ENCODE data around the gene KCNT1.

The KCNT1 gene

GRCh38 chr9:135795391-135795790, 93.4 kb downstream of the KCNT1 start:
- FAIRE-seq: no peak
- no peak for DNase-seq (ENCODE audit: low spot score)

- no peak for FAIRE-seq
- no peak for DNase-seq (ENCODE audit: low spot score)
These were observed 95.0 kb downstream of the KCNT1 start for GRCh38 chr9:135796784-135797485.

- no peak for DNase-seq (ENCODE audit: low spot score)
- no peak for FAIRE-seq
These were observed 95.7 kb downstream of the KCNT1 start for GRCh38 chr9:135797507-135798262.

GRCh38 chr9:135798263-135798585, 96.2 kb downstream of the KCNT1 start:
- no peak for DNase-seq (ENCODE audit: low spot score)
- no peak for FAIRE-seq

DNA sequence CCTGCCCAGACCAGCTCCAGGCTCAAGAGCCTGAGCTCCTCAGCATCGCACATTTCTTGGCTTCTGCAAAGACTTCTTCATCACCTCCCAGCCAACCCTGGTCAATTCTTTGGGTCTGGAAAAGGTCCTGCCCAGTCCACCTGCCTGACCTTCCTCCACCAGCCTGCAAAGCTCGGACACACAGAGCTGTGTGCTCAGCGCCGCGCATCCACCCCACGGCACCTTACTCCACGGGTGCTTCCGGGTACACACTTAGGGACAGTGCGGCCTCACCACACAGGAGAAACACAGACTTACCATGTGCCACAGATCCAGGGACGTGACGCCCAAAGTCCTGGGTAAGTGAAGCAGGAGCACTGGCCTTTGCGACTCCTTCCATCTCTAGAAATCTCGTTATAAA, 97.3 kb downstream of the KCNT1 start:
- no peak for FAIRE-seq
- no peak for DNase-seq (ENCODE audit: low spot score)

DNA sequence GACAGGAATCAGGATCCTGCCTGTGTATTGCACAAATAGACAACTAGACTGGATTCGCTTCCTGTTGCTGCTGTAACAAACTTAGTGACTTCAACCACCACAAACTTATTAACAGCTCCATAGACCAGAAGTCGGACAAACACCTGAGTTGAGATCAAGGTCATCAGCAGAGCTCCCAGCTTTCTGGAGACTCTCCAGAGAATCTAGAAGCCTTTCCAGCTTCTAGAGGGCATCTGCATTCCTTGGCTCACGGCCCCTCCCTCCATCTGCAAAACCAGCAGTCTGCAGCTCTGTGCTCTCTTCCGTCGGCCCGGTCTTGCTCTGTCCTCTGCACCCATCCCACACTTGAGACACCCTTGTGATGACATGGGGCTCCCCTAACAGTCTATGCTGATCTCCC, 99.1 kb downstream of the KCNT1 start:
- FAIRE-seq (no peak), DNase-seq (ENCODE audit: low spot score) (no peak)

- no peak for FAIRE-seq
- DNase-seq (ENCODE audit: low spot score): no peak
These were observed 101.0 kb downstream of the KCNT1 start for GRCh38 chr9:135802876-135803419.

- DNase-seq (ENCODE audit: low spot score): no peak
- no peak for FAIRE-seq
These were observed 101.5 kb downstream of the KCNT1 start for GRCh38 chr9:135803441-135803840.

GRCh38 chr9:135804581-135805421, 102.8 kb downstream of the KCNT1 start:
- FAIRE-seq (no peak), DNase-seq (ENCODE audit: low spot score) (no peak)

- no peak for FAIRE-seq
- DNase-seq (ENCODE audit: low spot score): no peak
These were observed 103.5 kb downstream of the KCNT1 start for GRCh38 chr9:135805422-135806022.

DNA sequence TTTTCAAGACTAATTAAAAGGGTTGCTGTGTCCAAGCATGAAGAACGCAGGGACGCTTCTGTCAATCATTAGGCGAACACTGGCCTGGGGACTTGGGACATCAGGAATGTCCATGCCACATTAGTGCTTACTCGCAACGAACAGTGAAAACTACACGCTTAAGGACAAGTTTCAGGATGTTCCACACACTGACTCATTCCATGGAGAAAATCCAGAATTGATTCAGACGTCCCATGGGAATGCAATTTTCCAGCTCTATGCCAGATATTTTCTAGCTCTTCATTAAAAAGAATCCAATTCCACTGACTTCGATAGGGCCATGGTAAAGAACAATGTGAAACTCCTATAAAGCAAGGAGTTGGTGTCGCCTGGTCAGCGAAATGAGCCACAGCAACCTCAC, 107.2 kb downstream of the KCNT1 start:
- FAIRE-seq: no peak

GRCh38 chr9:135810806-135811575, 109.0 kb downstream of the KCNT1 start:
- FAIRE-seq (no peak), DNase-seq (ENCODE audit: low spot score) (no peak)

More for the DNA sequence above, 107.2 kb downstream of the KCNT1 start:
- no peak for DNase-seq (ENCODE audit: low spot score)

- no peak for FAIRE-seq
- DNase-seq (ENCODE audit: low spot score): no peak
These were observed 109.8 kb downstream of the KCNT1 start for GRCh38 chr9:135811801-135812200.

DNA sequence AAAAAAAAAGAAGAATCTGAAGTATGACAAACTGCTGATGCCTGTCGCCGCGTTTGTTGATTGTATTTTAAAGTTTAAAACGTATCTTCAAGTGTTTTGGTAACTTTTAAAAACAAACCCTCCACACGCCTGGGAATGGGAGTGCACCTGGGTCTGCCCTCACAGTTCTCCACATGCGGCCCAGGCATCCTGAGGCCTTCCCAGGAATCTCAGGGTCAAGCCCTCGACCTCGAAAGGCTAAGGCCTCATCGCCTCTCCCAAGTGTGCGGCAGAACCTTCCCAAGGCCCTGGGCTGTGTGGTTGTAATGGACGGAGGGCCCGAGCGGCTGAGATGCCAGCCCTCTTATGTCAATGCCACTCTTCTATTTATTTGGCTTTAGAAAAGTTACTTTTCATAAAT, 111.0 kb downstream of the KCNT1 start:
- no peak for FAIRE-seq

DNA sequence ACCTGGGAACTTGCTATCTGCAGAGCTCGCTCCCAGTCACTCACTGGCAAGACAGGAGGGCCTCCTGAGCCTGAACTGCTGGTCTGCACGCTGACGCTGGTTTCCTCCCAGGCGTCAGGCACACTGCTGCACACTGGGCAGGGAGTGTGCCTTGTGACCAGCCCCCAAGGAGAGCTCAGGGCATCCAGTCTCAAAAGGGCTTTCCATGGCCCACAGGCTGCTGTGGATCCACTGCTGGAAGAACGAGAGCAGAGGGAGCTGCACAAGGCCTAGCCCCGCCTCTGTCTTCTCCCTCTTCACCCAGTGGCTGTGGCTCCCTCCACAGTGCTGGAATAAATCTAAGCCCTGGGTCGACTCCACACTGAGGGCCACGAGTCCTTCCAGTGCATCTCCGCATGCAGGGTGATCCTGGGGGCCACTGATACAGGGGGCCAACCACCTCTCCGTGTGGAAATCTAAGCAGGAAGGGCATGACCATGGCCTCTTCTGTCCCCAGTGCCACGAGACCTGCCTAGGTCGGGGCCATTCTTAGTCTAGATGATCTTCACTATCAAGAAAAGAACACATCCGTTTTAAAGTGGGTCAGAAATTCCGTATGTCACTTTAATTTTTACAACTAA, 111.8 kb downstream of the KCNT1 start:
- DNase-seq (ENCODE audit: low spot score): no peak
- no peak for FAIRE-seq

More for the DNA sequence above, 111.0 kb downstream of the KCNT1 start:
- no peak for DNase-seq (ENCODE audit: low spot score)

DNA sequence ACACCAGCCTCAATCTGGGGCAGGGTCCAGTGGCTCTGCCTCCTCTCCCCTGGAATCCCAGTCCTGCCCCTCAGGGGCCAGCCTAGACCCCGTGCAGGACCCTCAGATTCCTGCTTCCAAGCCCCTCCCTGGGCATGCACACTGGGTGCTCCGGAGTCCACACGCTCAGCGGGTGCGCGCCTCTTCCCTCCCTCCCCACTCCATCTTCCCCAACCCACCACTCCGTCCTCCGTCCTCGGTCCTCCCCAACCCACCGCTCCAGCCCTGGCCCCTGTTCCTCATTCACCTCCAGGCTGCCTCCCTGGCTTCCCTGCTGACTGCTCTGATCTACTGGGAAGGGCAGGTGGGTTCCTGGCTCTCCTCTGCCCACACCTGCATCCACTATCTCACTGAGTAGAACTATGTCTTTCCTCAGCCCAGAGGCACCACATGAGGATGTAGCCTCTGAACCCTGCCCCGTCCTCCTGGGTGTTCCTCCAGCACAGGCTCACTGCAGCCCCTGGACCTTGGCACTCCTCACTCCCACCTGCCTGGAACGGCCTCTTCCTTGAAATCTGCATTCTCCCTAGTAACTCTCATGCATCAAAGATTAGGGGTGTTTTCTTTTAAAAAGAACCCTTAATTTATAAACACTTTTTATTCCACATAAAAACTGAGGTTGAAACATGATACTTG, 112.6 kb downstream of the KCNT1 start:
- no peak for FAIRE-seq
- no peak for DNase-seq (ENCODE audit: low spot score)

DNA sequence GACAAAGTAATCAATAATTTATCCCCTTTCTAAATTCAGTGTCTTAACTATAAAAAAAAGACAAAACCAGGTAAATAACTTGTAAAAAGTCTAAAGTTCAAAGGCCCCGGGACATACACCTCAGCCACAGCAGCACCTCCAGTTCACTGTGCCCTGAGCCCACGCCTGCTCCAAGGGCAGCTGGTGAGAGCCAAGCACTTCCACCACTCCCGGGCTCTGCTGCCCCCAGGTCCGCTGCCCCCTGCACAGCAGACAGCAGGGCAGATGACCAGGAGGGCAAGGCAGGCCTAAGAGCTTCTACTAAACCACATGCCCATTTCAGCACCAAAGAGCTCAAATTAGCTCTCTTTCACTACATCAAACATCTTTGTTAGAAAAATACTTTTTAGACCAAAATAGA, 113.4 kb downstream of the KCNT1 start:
- DNase-seq (ENCODE audit: low spot score) (no peak), FAIRE-seq (no peak)

GRCh38 chr9:135815830-135816650, 114.1 kb downstream of the KCNT1 start:
- no peak for FAIRE-seq
- no peak for DNase-seq (ENCODE audit: low spot score)

- no peak for DNase-seq (ENCODE audit: low spot score)
- FAIRE-seq: no peak
These were observed 114.6 kb downstream of the KCNT1 start for GRCh38 chr9:135816651-135816970.
